ENCODE measurements around the gene CSTF3.

DNA sequence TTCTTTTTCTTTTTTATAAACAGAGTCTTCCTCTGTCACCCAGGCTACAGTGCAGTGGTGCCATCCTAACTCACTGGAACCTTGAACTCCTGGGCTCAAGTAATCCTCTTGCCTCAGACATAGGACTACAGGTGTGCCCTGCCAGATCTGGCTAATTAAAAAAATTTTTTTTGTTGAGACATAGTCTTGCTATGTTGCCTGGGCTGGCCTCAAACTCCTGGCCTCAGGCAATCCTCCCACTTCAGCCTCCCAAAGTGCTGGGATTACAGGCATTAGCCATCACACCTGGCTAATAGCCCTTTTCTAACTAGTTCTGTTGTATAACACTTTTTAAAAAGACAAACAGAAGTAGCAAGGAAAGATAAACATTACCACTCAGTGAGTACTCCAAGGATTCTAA, 57.4 kb downstream of the CSTF3 start:
- TF ChIP-seq CTCF (conservative IDR thresholded peaks at IDR 0.05; ENCODE audit: low read length) (no peak), EZH2phosphoT487 (IDR thresholded peaks at IDR 0.05; ENCODE audit: borderline replicate concordance, low read depth, low read length) (no peak)

Data from OCI-LY7 (cell line).